IPS-15b (cell line): Measurements from ENCODE around the gene ROGDI.

Experiments
- H3K27me3 ChIP-seq: one replicate; pipeline ENCODE4 v1.6.1; 2013; ENCODE audit warnings: low read length; ENCODE audit not compliant: control insufficient read depth, insufficient read depth
- H3K36me3 ChIP-seq: one replicate; pipeline ENCODE4 v1.6.1; 2013; ENCODE audit warnings: low read length; ENCODE audit not compliant: control insufficient read depth, insufficient read depth
- H3K4me1 ChIP-seq: one replicate; pipeline ENCODE4 v1.6.1; 2013; ENCODE audit warnings: mild to moderate bottlenecking, low read length; ENCODE audit not compliant: control insufficient read depth, insufficient read depth
- H3K4me3 ChIP-seq: one replicate; pipeline ENCODE4 v1.5.1; 2013; ENCODE audit warnings: low read depth, low read length
- H3K9ac ChIP-seq: one replicate; pipeline ENCODE4 v1.6.1; 2013; ENCODE audit warnings: low read depth, mild to moderate bottlenecking, low read length
- H3K9me3 ChIP-seq: one replicate; pipeline ENCODE4 v1.6.1; 2013; ENCODE audit warnings: mild to moderate bottlenecking, low read length; ENCODE audit not compliant: control insufficient read depth, insufficient read depth

The ROGDI gene

GRCh38 chr16:4832698-4833343, 30.4 kb upstream of the ROGDI start:
- Histone ChIP-seq H3K4me3 (no peak overlapping the region), H3K9ac (no peak overlapping the region), H3K4me1 (no peaks in the 10 kb centered on the region), H3K9me3 (no peaks in the 10 kb centered on the region), H3K27me3 (no peaks in the 10 kb centered on the region), H3K36me3 (peaks cover 23% of the 10 kb centered on the region)

DNA sequence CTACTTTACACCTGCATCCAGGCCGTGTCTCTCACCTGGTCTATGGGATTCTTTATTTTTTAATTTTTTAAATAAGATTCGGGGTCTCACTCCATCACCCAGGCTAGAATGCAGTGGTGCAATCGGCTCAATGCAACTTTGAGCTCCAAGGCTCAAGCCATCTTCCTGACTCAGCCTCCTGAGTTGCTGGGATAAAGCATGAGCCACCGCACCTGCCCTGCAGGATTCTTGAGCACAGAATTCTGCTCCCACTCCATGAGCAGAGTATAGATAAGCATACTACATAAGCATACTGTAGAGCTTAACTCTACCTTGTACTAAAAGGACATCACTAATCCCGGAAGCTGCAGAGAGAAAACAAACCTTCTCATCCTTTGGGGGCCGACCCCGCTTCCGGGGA, 29.2 kb upstream of the ROGDI start:
- Histone ChIP-seq H3K9me3 (no peaks in the 10 kb centered on the region), H3K9ac (no peak overlapping the region), H3K4me1 (no peaks in the 10 kb centered on the region), H3K4me3 (no peak overlapping the region), H3K36me3 (peaks cover 30% of the 10 kb centered on the region), H3K27me3 (no peaks in the 10 kb centered on the region)

- Histone ChIP-seq H3K4me1 (no peaks in the 10 kb centered on the region), H3K9me3 (no peaks in the 10 kb centered on the region), H3K36me3 (peaks cover 33% of the 10 kb centered on the region), H3K4me3 (no peak overlapping the region), H3K9ac (no peak overlapping the region), H3K27me3 (no peaks in the 10 kb centered on the region)
Observed at GRCh38 chr16:4830408-4830807, 28.0 kb upstream of the ROGDI start.

DNA sequence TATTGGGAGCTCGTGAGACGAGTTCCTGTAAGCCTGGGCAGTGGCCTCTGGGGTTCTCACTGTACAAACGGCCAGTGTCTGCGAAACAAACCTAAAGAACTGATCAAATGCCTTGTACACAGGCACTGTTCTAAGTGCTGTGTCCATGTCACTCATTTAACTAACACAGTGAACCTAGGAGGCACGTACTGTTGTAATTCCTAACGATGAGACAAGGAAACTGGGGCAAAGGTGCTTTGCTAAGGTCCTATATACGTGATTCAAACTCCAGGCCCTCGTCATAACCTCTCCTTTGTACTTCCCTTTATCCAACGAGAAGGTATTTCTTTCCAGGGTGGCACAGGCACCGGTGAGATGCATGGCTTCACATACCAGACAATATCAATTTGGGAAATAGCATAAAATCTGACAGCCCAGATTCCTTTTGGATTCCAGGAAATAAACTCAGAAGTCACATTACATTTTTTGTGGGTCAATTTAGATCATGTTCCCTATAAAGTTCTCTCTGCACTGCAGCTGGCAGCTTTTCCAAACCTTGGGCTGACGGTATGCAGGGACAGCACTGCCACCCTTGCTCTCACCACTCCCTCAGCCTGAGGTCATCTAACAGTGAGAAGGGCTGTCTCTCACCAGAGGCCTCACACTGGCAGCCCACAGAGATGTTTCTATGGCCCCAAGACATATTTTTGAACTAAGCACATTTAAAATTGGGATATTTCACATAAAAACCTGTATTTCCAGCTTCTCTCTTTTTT, 26.3 kb upstream of the ROGDI start:
- H3K4me1 ChIP-seq, result no peaks in the 10 kb centered on the region
- no peak overlapping the region for H3K4me3 ChIP-seq
- peaks cover 43% of the 10 kb centered on the region for H3K36me3 ChIP-seq
- no peaks in the 10 kb centered on the region for H3K9me3 ChIP-seq
- no peak overlapping the region for H3K9ac ChIP-seq
- no peaks in the 10 kb centered on the region for H3K27me3 ChIP-seq

DNA sequence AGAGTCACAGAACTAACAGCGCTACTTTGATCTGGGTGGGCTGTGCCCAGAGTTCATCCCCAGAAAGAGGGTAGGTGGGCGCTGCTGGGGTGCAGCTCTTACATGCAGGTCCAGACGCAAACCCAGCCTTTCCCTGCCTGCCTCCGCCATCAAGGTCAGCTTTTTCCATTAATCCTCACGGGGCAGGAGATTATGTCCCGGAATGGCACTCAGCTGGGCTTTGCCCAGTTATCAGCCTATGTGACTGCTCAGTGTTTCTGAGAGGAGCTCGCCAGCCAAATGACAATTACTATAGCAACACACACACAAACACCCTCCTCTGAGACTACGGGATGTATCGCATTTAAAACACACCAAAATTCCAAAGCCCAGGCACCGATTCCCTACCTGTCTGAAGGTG, 24.5 kb upstream of the ROGDI start:
- Histone ChIP-seq H3K4me3 (no peak overlapping the region), H3K36me3 (peaks cover 49% of the 10 kb centered on the region), H3K9me3 (no peaks in the 10 kb centered on the region), H3K4me1 (no peaks in the 10 kb centered on the region), H3K9ac (no peak overlapping the region), H3K27me3 (no peaks in the 10 kb centered on the region)

DNA sequence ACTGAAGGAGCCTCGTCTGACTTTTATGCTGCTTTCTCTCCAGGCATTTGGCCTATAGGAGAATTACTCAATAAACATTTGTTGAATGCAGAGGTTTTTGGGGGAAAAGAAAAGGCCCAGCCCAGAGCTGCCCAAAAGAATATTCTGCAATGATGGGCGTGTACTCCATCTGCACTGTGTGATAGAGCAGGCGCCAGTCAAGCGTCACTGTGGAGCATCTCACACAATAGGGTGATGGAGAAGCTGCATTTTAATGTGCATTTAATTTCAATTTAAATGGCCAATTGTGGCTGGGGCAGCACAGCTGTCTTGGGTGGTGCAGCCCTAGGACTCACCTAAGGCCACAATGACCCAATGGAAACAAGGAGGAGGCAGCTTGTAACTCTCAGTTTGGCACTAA, 24.1 kb upstream of the ROGDI start:
- H3K36me3 ChIP-seq, result peaks cover 50% of the 10 kb centered on the region
- H3K4me3 ChIP-seq, result no peak overlapping the region
- H3K27me3 ChIP-seq, result no peaks in the 10 kb centered on the region
- no peaks in the 10 kb centered on the region for H3K9me3 ChIP-seq
- H3K9ac ChIP-seq, result no peak overlapping the region
- H3K4me1 ChIP-seq, result no peaks in the 10 kb centered on the region

DNA sequence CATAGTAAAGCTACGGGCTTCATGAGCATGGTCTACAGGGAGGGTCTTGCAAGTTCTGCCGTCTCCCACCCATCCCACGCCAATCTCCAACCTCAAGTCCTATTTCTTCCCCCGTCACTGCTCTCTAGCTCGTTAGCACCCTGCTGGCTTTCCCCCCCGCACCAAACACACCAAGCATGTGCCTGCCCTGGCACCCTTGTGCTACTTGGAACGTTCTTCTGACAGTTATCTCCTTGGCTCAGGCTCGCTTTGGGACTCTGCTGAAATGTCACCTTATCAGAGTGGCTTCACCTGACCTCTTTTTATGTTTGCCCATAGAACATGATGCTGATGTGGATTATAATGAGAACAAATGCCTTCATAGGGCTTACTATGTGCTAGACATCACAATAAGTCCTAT, 22.8 kb upstream of the ROGDI start:
- Histone ChIP-seq H3K36me3 (peaks cover 45% of the 10 kb centered on the region), H3K4me3 (no peak overlapping the region), H3K4me1 (no peaks in the 10 kb centered on the region), H3K9ac (no peak overlapping the region), H3K9me3 (no peaks in the 10 kb centered on the region), H3K27me3 (no peaks in the 10 kb centered on the region)

- Histone ChIP-seq H3K9ac (no peak overlapping the region), H3K4me3 (no peak overlapping the region), H3K4me1 (no peaks in the 10 kb centered on the region), H3K9me3 (no peaks in the 10 kb centered on the region), H3K36me3 (peaks cover 41% of the 10 kb centered on the region), H3K27me3 (no peaks in the 10 kb centered on the region)
Observed at GRCh38 chr16:4820652-4821051, 18.2 kb upstream of the ROGDI start.

- H3K9me3 ChIP-seq, result no peaks in the 10 kb centered on the region
- peaks cover 34% of the 10 kb centered on the region for H3K36me3 ChIP-seq
- no peak overlapping the region for H3K9ac ChIP-seq
- no peak overlapping the region for H3K4me3 ChIP-seq
- H3K4me1 ChIP-seq, result no peaks in the 10 kb centered on the region
- H3K27me3 ChIP-seq, result no peaks in the 10 kb centered on the region
Observed at GRCh38 chr16:4814542-4815173, 12.2 kb upstream of the ROGDI start.

DNA sequence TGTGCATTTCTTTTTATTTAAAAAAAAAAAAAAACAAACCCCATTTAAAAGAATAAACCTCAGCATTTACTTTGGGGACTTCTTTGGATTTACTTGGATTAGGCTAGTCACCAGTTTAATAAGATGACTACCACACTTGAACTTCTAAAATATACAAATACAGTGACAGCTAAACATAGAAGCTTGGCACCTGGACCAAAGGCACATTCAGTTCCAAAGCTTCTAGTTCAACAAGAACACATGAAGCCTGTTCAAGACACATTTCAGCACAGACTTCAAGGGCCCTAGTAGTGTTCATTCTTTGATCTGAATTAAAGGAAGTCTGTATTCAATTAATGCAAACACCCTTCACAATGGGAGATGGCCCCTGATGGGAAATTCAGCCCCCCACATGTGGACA, 11.6 kb upstream of the ROGDI start:
- Histone ChIP-seq H3K36me3 (peaks cover 34% of the 10 kb centered on the region), H3K27me3 (no peaks in the 10 kb centered on the region)

GRCh38 chr16:4813251-4814003, 11.0 kb upstream of the ROGDI start:
- no peak overlapping the region for H3K4me3 ChIP-seq
- no peaks in the 10 kb centered on the region for H3K9me3 ChIP-seq
- no peak overlapping the region for H3K9ac ChIP-seq
- peaks cover 38% of the 10 kb centered on the region for H3K36me3 ChIP-seq
- no peaks in the 10 kb centered on the region for H3K4me1 ChIP-seq
- no peaks in the 10 kb centered on the region for H3K27me3 ChIP-seq

More for the DNA sequence above, 11.6 kb upstream of the ROGDI start:
- H3K9me3 ChIP-seq, result no peaks in the 10 kb centered on the region
- no peak overlapping the region for H3K9ac ChIP-seq
- H3K4me3 ChIP-seq, result no peak overlapping the region
- H3K4me1 ChIP-seq, result no peaks in the 10 kb centered on the region
